IMR-90 (cell line): ENCODE measurements around the gene TBC1D1. TPM values are rescaled to one million over a fixed set of nuclear protein-coding genes. Genes with fewer than 3 reads are reported as not detected.

Experiments used
- ATAC-seq: fragments of 200-7000 bp; cut with Tn5 transposase; 2 replicates; pipeline ENCODE4 v1.9.1; 2020; ENCODE audit warnings: low read depth, mild to moderate bottlenecking, moderate library complexity
- BruUV-seq: library from RNA; stranded (reverse); fragments of 400-500 nt; replicated peaks from 2 replicates; lab custom pipeline; 2021; lab: Mats Ljungman, UMichigan
- CTCF ChIA-PET: fragments of 300-600 bp; formaldehyde crosslinking; extraction: SDS; loops from one replicate; lab custom pipeline; 2021; ENCODE audit warnings: antibody characterized with exemption; lab: Yijun Ruan, JAX
- POLR2A ChIA-PET: fragments of 300-600 bp; sonication (Branson Sonifier 250); formaldehyde crosslinking; loops from one replicate; lab custom pipeline; 2022; ENCODE audit warnings: antibody characterized with exemption; ENCODE audit not compliant: unreplicated experiment; lab: Charles Lee
- DNase-seq: peaks from one replicate; pipeline ENCODE4 v3.0.0; 2013
- H2AFZ ChIP-seq: replicated peaks from 2 replicates; pipeline ENCODE3; 2013; ENCODE audit warnings: low read length, mild to moderate bottlenecking; ENCODE audit not compliant: poor library complexity
- H2AK5ac ChIP-seq: 2 replicates; pipeline ENCODE4 v1.6.1; 2013; ENCODE audit warnings: low read depth, low read length, inconsistent platforms
- H2AK9ac ChIP-seq: replicated peaks from 2 replicates; pipeline ENCODE3; 2013; ENCODE audit warnings: mild to moderate bottlenecking, low read depth, low read length, moderate library complexity; ENCODE audit not compliant: poor library complexity
- H2BK120ac ChIP-seq: 2 replicates; pipeline ENCODE4 v1.6.1; 2013; ENCODE audit warnings: low read depth, low read length, inconsistent platforms
- H2BK15ac ChIP-seq: 3 replicates; pipeline ENCODE4 v1.6.1; 2013; ENCODE audit warnings: low read depth, low read length, inconsistent platforms
- H2BK20ac ChIP-seq: 2 replicates; pipeline ENCODE4 v1.6.1; 2013; ENCODE audit warnings: low read depth, mild to moderate bottlenecking, inconsistent platforms, low read length, moderate library complexity
- H2BK5ac ChIP-seq: 2 replicates; pipeline ENCODE4 v1.6.1; 2013; ENCODE audit warnings: mild to moderate bottlenecking, low read depth, low read length, inconsistent platforms; ENCODE audit not compliant: poor library complexity, severe bottlenecking
- H3K14ac ChIP-seq: replicated peaks from 2 replicates; pipeline ENCODE4 v1.6.1; 2013; ENCODE audit warnings: low read depth, low read length, inconsistent platforms
- H3K18ac ChIP-seq: 2 replicates; pipeline ENCODE4 v1.6.1; 2013; ENCODE audit warnings: low read depth, low read length, control low read depth
- H3K23ac ChIP-seq: 2 replicates; pipeline ENCODE4 v1.6.1; 2013; ENCODE audit warnings: low read depth, low read length, inconsistent platforms
- H3K27ac ChIP-seq: 2 replicates; pipeline ENCODE4 v1.5.1; 2013; ENCODE audit warnings: mild to moderate bottlenecking, control low read depth, low read length; ENCODE audit not compliant: insufficient read depth
- H3K27me3 ChIP-seq: 2 replicates; pipeline ENCODE4 v1.6.1; 2013; ENCODE audit warnings: low read length; ENCODE audit not compliant: control insufficient read depth, insufficient read depth
- H3K36me3 ChIP-seq: 2 replicates; pipeline ENCODE4 v1.6.1; 2013; ENCODE audit warnings: low read length, mixed read lengths; ENCODE audit not compliant: control insufficient read depth, insufficient read depth
- H3K4ac ChIP-seq: 2 replicates; pipeline ENCODE4 v1.6.1; 2013; ENCODE audit warnings: low read depth, low read length, inconsistent platforms
- H3K4me1 ChIP-seq: 2 replicates; pipeline ENCODE4 v1.6.1; 2013; ENCODE audit warnings: low read length, mixed read lengths; ENCODE audit not compliant: control insufficient read depth, insufficient read depth
- H3K4me2 ChIP-seq: 2 replicates; pipeline ENCODE4 v1.6.1; 2013; ENCODE audit warnings: low read depth, mild to moderate bottlenecking, control low read depth, low read length, moderate library complexity
- H3K4me3 ChIP-seq: 2 replicates; pipeline ENCODE4 v1.5.1; 2013; ENCODE audit warnings: low read depth, mild to moderate bottlenecking, control low read depth, low read length, moderate library complexity; ENCODE audit not compliant: insufficient read depth
- H3K56ac ChIP-seq: 2 replicates; pipeline ENCODE4 v1.6.1; 2013; ENCODE audit warnings: low read length, inconsistent platforms; ENCODE audit not compliant: insufficient read depth; ENCODE audit errors: extremely low read depth
- H3K79me1 ChIP-seq, 2 experiments: 2 replicates each; pipeline ENCODE4 v1.6.1; 2013; ENCODE audit warnings: low read length in 2 of 2, inconsistent platforms in 1 of 2, low read depth in 1 of 2
- H3K9ac ChIP-seq: 2 replicates; pipeline ENCODE4 v1.6.1; 2013; ENCODE audit warnings: low read depth, low read length, control low read depth
- H3K9me1 ChIP-seq: 2 replicates; pipeline ENCODE4 v1.6.1; 2013; ENCODE audit warnings: low read length, inconsistent platforms; ENCODE audit not compliant: insufficient read depth
- H3K9me3 ChIP-seq: 2 replicates; pipeline ENCODE4 v1.6.1; 2013; ENCODE audit warnings: low read length; ENCODE audit not compliant: control insufficient read depth, insufficient read depth
- H4K20me1 ChIP-seq: 2 replicates; pipeline ENCODE4 v1.6.1; 2013; ENCODE audit warnings: low read length, inconsistent platforms; ENCODE audit not compliant: insufficient read depth
- H4K5ac ChIP-seq: 2 replicates; pipeline ENCODE4 v1.6.1; 2013; ENCODE audit warnings: mild to moderate bottlenecking, low read depth, low read length, control low read depth
- H4K8ac ChIP-seq, 2 experiments: 2 replicates each; pipeline ENCODE4 v1.6.1; 2013; ENCODE audit warnings: low read depth in 2 of 2, low read length in 2 of 2, control low read depth in 1 of 2, inconsistent platforms in 1 of 2
- H4K91ac ChIP-seq: 2 replicates; pipeline ENCODE4 v1.6.1; 2013; ENCODE audit warnings: low read depth, low read length, inconsistent platforms; ENCODE audit not compliant: insufficient read depth
- MAFK ChIP-seq: IDR thresholded peaks from 2 replicates; pipeline ENCODE4 v1.6.1; 2012; ENCODE audit warnings: low read depth, low read length, improper control_type of control experiment
- RFX5 ChIP-seq: IDR thresholded peaks from 2 replicates; pipeline ENCODE4 v1.8.0; 2012; ENCODE audit warnings: low read depth, mild to moderate bottlenecking, low read length, moderate library complexity
- WGBS, 2 experiments: methylation state at CpG; one replicate each; pipeline versions ENCODE4 v1.1.5 to v1.1.7; 2013; ENCODE audit warnings: missing lambda C conversion rate in 2 of 2; ENCODE audit not compliant: insufficient read length in 1 of 2; ENCODE audit errors: extremely low coverage in 2 of 2; 5-methylcytosine and 5-hydroxymethylcytosine counted together
- dilution Hi-C: fragments of 300-500 bp; cut with HindIII; formaldehyde crosslinking; loops from one replicate; pipeline ENCODE4 v1.14.3; 2018; ENCODE audit warnings: low sequenced_read_pairs; ENCODE audit not compliant: unreplicated experiment
- in situ Hi-C: fragments of 300-500 bp; cut with MboI; formaldehyde crosslinking; loops from 3 replicates; pipeline ENCODE4 v1.14.3; 2019; ENCODE audit warnings: low sequenced_read_pairs, inconsistent platforms, mixed read lengths
- intact Hi-C: fragments of 100-400 bp; cut with micrococcal nuclease; formaldehyde crosslinking; loops from 2 replicates; pipeline ENCODE4 v1.10.0; 2022
- polyA plus RNA-seq, 3 experiments: library from polyadenylated mRNA; depleted of rRNA; stranded (reverse); fragments of >200 nt; gene quantifications; 2 replicates each; pipeline ENCODE4 v1.2.3, GENCODE V29; 2012; ENCODE audit warnings: low replicate concordance in 1 of 3
- total RNA-seq: library from RNA; depleted of rRNA; stranded (reverse); fragments of >200 nt; gene quantifications from 2 replicates; pipeline ENCODE4 v1.2.3, GENCODE V29; 2012

The TBC1D1 gene
- total and polyA plus RNA-seq, 2 of the 4 experiments (the other 2 are of a cell fraction) = 42.4 to 104 TPM

DNA sequence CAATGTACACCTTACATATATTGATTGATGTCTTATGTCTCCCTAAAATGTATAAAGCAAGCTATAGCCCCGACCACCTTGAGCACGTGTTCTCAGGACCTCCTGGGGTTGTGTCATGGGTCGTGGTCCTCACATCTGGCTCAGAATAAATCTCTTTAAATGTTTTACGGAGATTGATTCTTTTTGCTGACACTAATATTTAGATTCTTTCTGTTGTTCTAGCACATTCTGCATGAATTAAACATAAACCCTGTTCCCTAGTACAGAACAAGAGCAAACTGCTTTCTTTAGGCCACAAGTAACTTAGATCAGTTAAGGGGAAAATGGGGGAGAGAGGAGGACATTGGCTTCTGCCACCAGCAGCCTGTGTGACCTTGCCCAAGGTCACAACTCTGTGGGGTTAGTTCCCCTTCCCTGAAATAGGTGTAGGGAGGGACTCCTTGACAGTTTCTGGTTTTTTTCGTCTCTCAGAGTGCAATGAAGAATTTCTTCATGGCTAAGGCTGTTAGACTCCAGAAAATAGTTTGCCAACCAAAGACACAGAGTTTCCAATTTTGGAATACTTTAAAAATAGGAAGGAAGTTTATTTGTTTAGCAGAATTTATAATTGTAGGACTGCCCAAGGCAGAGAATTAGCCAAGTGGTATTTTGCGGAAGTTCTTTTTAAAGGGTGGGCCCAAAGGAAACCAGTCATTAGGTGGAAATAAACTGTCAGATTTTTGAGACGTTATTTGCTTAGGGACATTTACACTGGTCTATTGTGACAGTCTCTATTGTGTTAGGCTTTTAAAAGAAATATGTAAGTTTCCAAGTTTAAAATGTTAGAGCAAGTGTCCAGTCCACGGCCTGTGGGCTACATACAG is 98.7 kb downstream of the TBC1D1 start:
- Histone ChIP-seq H2BK15ac (no peak overlapping the region), H2BK120ac (no peak overlapping the region), H2BK20ac (no peak overlapping the region), H3K27ac (no peak overlapping the region), H3K23ac (peak overlapping the region; percentile 73; the same call in 1 of the 2 replicates), H2AK9ac (no peak overlapping the region), H2AFZ (no peak overlapping the region), H3K4me1 (peaks cover 4% of the 10 kb centered on the region), H3K14ac (no peak overlapping the region), H3K9me1 (peaks cover 5% of the 10 kb centered on the region; the same call in 1 of the 2 replicates), H3K79me1 (peaks cover 34 to 62% of the 10 kb centered on the region in 2 experiments), H4K5ac (no peak overlapping the region), H3K56ac (no peak overlapping the region), H2AK5ac (no peak overlapping the region), H3K9me3 (no peaks in the 10 kb centered on the region), H3K18ac (no peak overlapping the region; the same call in 1 of the 2 replicates), H3K4me3 (no peak overlapping the region), H3K9ac (no peak overlapping the region), H3K4ac (no peak overlapping the region), H4K91ac (no peak overlapping the region), H4K8ac (no peak overlapping the region), H3K36me3 (no peaks in the 10 kb centered on the region), H3K4me2 (no peak overlapping the region), H4K20me1 (peaks cover 4% of the 10 kb centered on the region; the same call in 1 of the 2 replicates), H3K27me3 (no peaks in the 10 kb centered on the region), H2BK5ac (no peak overlapping the region)
- BruUV-seq = no TSS peak
- POLR2A ChIA-PET = no interaction called here
- intact Hi-C loops (no loop called here), dilution Hi-C loops (no loop called here), in situ Hi-C loops (no loop called here)
- CTCF ChIA-PET = no interaction called here
- TF ChIP-seq RFX5 = no peak
- TF ChIP-seq MAFK = 0 out of 2 replicates have a peak, but pooled peaks have one; percentile 25
- ATAC-seq = no peak
- WGBS, 2 experiments = 100% methylated on average over 1 of the region's 8 CpGs; no CpG with 5 or more reads in 1 of the 2 experiments
- DNase-seq = no peak
